ENCODE data around the gene PTPRC. TPM values are rescaled to one million over a fixed set of nuclear protein-coding genes. Genes with fewer than 3 reads are reported as not detected.

PTPRC gene
- total RNA-seq, 1 experiment from 2014 or later, result not detected

- ChIA-PET CTCF (interaction anchor here (1.5 kb wide), 1 partner anchor 340 kb away, joined by 5 read pairs; no protein-coding TSS in a partner anchor), POLR2A (ENCODE audit: low non-redundant PET) (interaction anchor here (0.7 kb wide), 1 partner anchor 162 kb away, joined by 3 read pairs; no protein-coding TSS in a partner anchor)
- H3K36me3 ChIP-seq (ENCODE audit: insufficient read depth, low read length, poor library complexity, severe bottlenecking), result no peaks in the 10 kb centered on the region
- DNase-seq (ENCODE audit: low spot score), result no peak
- TF ChIP-seq EZH2 (IDR thresholded peaks at IDR 0.05; ENCODE audit: borderline replicate concordance, low read depth, low read length, poor library complexity, severe bottlenecking) (no peak), CTCF (conservative IDR thresholded peaks at IDR 0.05; ENCODE audit: low read depth, low read length) (no peak)
- no peaks in the 10 kb centered on the region for H3K9me3 ChIP-seq (ENCODE audit: low read depth, low read length, poor library complexity, severe bottlenecking)
- intact Hi-C loops (cut with micrococcal nuclease; ENCODE audit: unreplicated experiment), result loop anchor here (5.0 to 10.0 kb wide), 4 partner anchors 122 to 779 kb away; no protein-coding TSS in a partner anchor
- peaks cover 39% of the 10 kb centered on the region for H3K4me1 ChIP-seq (ENCODE audit: insufficient read depth, low read length, poor library complexity, severe bottlenecking)
- H3K27me3 ChIP-seq (replicated peaks; ENCODE audit: insufficient read depth, low read depth, low read length, poor library complexity), result no peaks in the 10 kb centered on the region
- H3K27ac ChIP-seq (ENCODE audit: low read depth, low read length, poor library complexity, severe bottlenecking), result peak overlapping the region; percentile 56
- BruUV-seq (replicated peaks), result no TSS peak
- H3K4me3 ChIP-seq (ENCODE audit: low read depth, low read length, poor library complexity, severe bottlenecking), result no peak overlapping the region
Observed at GRCh38 chr1:198773030-198773429, 134.2 kb downstream of the PTPRC start.

- Histone ChIP-seq H3K9me3 (ENCODE audit: low read depth, low read length, poor library complexity, severe bottlenecking) (no peaks in the 10 kb centered on the region), H3K27me3 (replicated peaks; ENCODE audit: insufficient read depth, low read depth, low read length, poor library complexity) (no peaks in the 10 kb centered on the region), H3K4me3 (ENCODE audit: low read depth, low read length, poor library complexity, severe bottlenecking) (no peak overlapping the region), H3K27ac (ENCODE audit: low read depth, low read length, poor library complexity, severe bottlenecking) (peak overlapping the region; percentile 56), H3K4me1 (ENCODE audit: insufficient read depth, low read length, poor library complexity, severe bottlenecking) (peaks cover 39% of the 10 kb centered on the region), H3K36me3 (ENCODE audit: insufficient read depth, low read length, poor library complexity, severe bottlenecking) (no peaks in the 10 kb centered on the region)
- TF ChIP-seq CTCF (conservative IDR thresholded peaks at IDR 0.05; ENCODE audit: low read depth, low read length) (no peak), EZH2 (IDR thresholded peaks at IDR 0.05; ENCODE audit: borderline replicate concordance, low read depth, low read length, poor library complexity, severe bottlenecking) (no peak)
- intact Hi-C loops (cut with micrococcal nuclease; ENCODE audit: unreplicated experiment), result loop anchor here (5.0 to 10.0 kb wide), 4 partner anchors 121 to 779 kb away; no protein-coding TSS in a partner anchor
- ChIA-PET CTCF (no interaction called here), POLR2A (ENCODE audit: low non-redundant PET) (interaction anchor here (0.7 kb wide), 1 partner anchor 162 kb away, joined by 3 read pairs; no protein-coding TSS in a partner anchor)
- no peak for DNase-seq (ENCODE audit: low spot score)
- BruUV-seq (replicated peaks), result no TSS peak
Observed at GRCh38 chr1:198773523-198773922, 134.7 kb downstream of the PTPRC start.

- H3K27me3 ChIP-seq (replicated peaks; ENCODE audit: insufficient read depth, low read depth, low read length, poor library complexity), result no peaks in the 10 kb centered on the region
- DNase-seq (ENCODE audit: low spot score), result no peak
- CTCF ChIA-PET, result no interaction called here
- intact Hi-C loops (cut with micrococcal nuclease; ENCODE audit: unreplicated experiment), result loop anchor here (5.0 to 10.0 kb wide), 4 partner anchors 120 to 778 kb away; no protein-coding TSS in a partner anchor
- H3K9me3 ChIP-seq (ENCODE audit: low read depth, low read length, poor library complexity, severe bottlenecking), result no peaks in the 10 kb centered on the region
- TF ChIP-seq EZH2 (IDR thresholded peaks at IDR 0.05; ENCODE audit: borderline replicate concordance, low read depth, low read length, poor library complexity, severe bottlenecking) (no peak), CTCF (conservative IDR thresholded peaks at IDR 0.05; ENCODE audit: low read depth, low read length) (no peak)
- BruUV-seq (replicated peaks), result no TSS peak
- H3K4me1 ChIP-seq (ENCODE audit: insufficient read depth, low read length, poor library complexity, severe bottlenecking), result peaks cover 39% of the 10 kb centered on the region
- POLR2A ChIA-PET (ENCODE audit: low non-redundant PET), result no interaction called here
- peak overlapping the region; percentile 16 for H3K27ac ChIP-seq (ENCODE audit: low read depth, low read length, poor library complexity, severe bottlenecking)
- H3K4me3 ChIP-seq (ENCODE audit: low read depth, low read length, poor library complexity, severe bottlenecking), result no peak overlapping the region
- H3K36me3 ChIP-seq (ENCODE audit: insufficient read depth, low read length, poor library complexity, severe bottlenecking), result no peaks in the 10 kb centered on the region
Observed at GRCh38 chr1:198774421-198774820, 135.6 kb downstream of the PTPRC start.

All from A673 (cell line).